ENCODE measurements around the gene SH3RF1. TPM values are rescaled to one million over a fixed set of nuclear protein-coding genes. Genes with fewer than 3 reads are reported as not detected.

SH3RF1 gene
- total and polyA plus RNA-seq, 2 of the 8 experiments (the other 6 are each of a cell fraction or from before 2014, with no cell fraction given): 6.9 to 15.1 TPM

DNA sequence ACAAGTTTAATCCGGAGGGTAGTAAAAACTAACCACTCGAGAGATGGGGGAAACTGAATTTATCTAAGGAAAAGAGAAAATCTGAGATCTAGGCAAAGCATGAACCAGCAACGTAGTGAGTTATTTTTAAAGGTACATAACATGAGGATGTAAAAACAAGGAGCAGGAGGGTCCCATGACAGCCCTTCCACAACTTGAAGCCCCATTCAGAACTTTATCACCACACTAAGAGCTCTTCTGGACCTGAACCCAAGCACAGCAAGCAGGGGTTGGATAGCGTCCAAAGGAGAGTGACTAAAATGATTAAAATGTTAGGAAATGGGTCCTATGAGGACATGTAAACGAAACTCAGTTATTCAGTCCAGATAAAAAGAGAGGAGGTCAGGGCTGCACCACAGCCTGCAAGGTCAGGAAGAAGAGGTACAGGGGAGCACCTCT is 16.2 kb downstream of the SH3RF1 start:
- Histone ChIP-seq H3K9ac (replicated peaks in 1 of 4; ENCODE audit: extremely low read depth in 1 of 4, low read depth in 3 of 4, low read length in 3 of 4) (no peak overlapping the region), H3K56ac (replicated peaks; ENCODE audit: insufficient read length, low read depth, low read length) (no peak overlapping the region), H3K79me1 (ENCODE audit: low read depth, low read length) (no peaks in the 10 kb centered on the region; the same call in 1 of the 2 replicates), H3K14ac (ENCODE audit: insufficient read length) (no peak overlapping the region), H2BK120ac (replicated peaks; ENCODE audit: low read depth, low read length) (no peak overlapping the region), H2BK12ac (ENCODE audit: low read depth, low read length) (no peak overlapping the region), H4K8ac (ENCODE audit: extremely low read depth, insufficient read depth, low read length) (no peak overlapping the region), H3K27ac (ENCODE audit: low read depth, low read length) (no peak overlapping the region), H2AK5ac (ENCODE audit: low read depth, low read length) (no peak overlapping the region), H3K23ac (ENCODE audit: insufficient read length) (no peak overlapping the region), H2BK20ac (ENCODE audit: low read length) (no peak overlapping the region), H2BK15ac (ENCODE audit: low read length) (no peak overlapping the region), H3K27me3 (replicated peaks in 1 of 4; ENCODE audit: control insufficient read depth in 3 of 4, extremely low read depth in 1 of 4, insufficient read depth in 3 of 4, low read length in 3 of 4) (no peaks in the 10 kb centered on the region), H3K4me2 (ENCODE audit: insufficient read depth in 1 of 2, low read depth in 2 of 2, low read length in 2 of 2) (no peak overlapping the region; a peak in 1 of 4 replicates), H3K9me3 (ENCODE audit: insufficient read depth in 2 of 2, low read depth in 1 of 2, low read length in 1 of 2) (no peaks in the 10 kb centered on the region), H3K4me3 (ENCODE audit: extremely low read depth in 1 of 4, insufficient read depth in 2 of 4, low read depth in 3 of 4, low read length in 4 of 4) (no peak overlapping the region), H3K79me2 (ENCODE audit: control insufficient read depth in 1 of 2, insufficient read depth in 2 of 2, low read length in 2 of 2) (peaks cover 0 to 90% of the 10 kb centered on the region in 2 experiments; a peak in 2 of 4 replicates), H3K4ac (replicated peaks; ENCODE audit: insufficient read length, low read depth, low read length) (no peak overlapping the region), H4K91ac (replicated peaks; ENCODE audit: insufficient read length, low read length) (no peak overlapping the region), H4K20me1 (replicated peaks in 1 of 2; ENCODE audit: control insufficient read depth in 1 of 2, insufficient read depth in 2 of 2, low read length in 2 of 2) (no peaks in the 10 kb centered on the region), H3K36me3 (ENCODE audit: control insufficient read depth in 2 of 4, insufficient read depth in 4 of 4, low read length in 3 of 4) (no peaks in the 10 kb centered on the region), H3K23me2 (ENCODE audit: low read depth, low read length) (no peaks in the 10 kb centered on the region; the same call in 1 of the 2 replicates), H3K4me1 (replicated peaks in 1 of 4; ENCODE audit: control insufficient read depth in 3 of 4, insufficient read depth in 4 of 4, low read length in 3 of 4) (peaks cover 0 to 21% (median 17%) of the 10 kb centered on the region in 4 experiments; a peak in 4 of 7 replicates), H3K18ac (ENCODE audit: extremely low read depth, low read length) (no peak overlapping the region), H4K5ac (ENCODE audit: insufficient read length, low read depth, low read length) (no peak overlapping the region), H2BK5ac (ENCODE audit: low read depth, low read length) (no peak overlapping the region), H2AFZ (ENCODE audit: low read length) (no peak overlapping the region)
- FAIRE-seq (no peak), DNase-seq (ENCODE audit: low read depth in 1 of 2, low spot score in 2 of 2) (no peak)
- ChIA-PET CTCF (ENCODE audit: partially characterized antibody) (interaction anchor here (0.8 to 5.1 kb wide), 3 partner anchors 11 to 23 kb away, joined by 3 to 24 read pairs (median 6); partner anchors contain the start of gene SH3RF1), POLR2A (ENCODE audit: partially characterized antibody) (interaction anchor here (1.2 to 4.3 kb wide), 2 partner anchors 14 to 422 kb away, joined by 4 to 34 read pairs; partner anchors contain the start of gene SH3RF1)
- 91% methylated on average over 5 of the region's 5 CpGs; no CpG with 5 or more reads in 1 of the 2 experiments for WGBS, 2 experiments (ENCODE audit: extremely low coverage in 1 of 2, insufficient coverage in 1 of 2, insufficient read length in 1 of 2, insufficient replicate concordance in 2 of 2, low coverage in 1 of 2, low lambda C conversion rate in 2 of 2, missing lambda C conversion rate in 1 of 2)
- no peak for TF ChIP-seq SUZ12 (IDR thresholded peaks at IDR 0.05; ENCODE audit: low read length)
- TF ChIP-seq HDAC6 (IDR thresholded peaks at IDR 0.05; ENCODE audit: low read depth, low read length): no peak
- no peak for TF ChIP-seq JUND (IDR thresholded peaks at IDR 0.05; ENCODE audit: low read length)
- TF ChIP-seq, protein P1, sequence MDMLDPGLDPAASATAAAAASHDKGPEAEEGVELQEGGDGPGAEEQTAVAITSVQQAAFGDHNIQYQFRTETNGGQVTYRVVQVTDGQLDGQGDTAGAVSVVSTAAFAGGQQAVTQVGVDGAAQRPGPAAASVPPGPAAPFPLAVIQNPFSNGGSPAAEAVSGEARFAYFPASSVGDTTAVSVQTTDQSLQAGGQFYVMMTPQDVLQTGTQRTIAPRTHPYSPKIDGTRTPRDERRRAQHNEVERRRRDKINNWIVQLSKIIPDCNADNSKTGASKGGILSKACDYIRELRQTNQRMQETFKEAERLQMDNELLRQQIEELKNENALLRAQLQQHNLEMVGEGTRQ (IDR thresholded peaks at IDR 0.05; ENCODE audit: low read length): no peak
- TF ChIP-seq TAF1 (IDR thresholded peaks at IDR 0.05; ENCODE audit: low read depth, low read length): no peak
- no peak for TF ChIP-seq RAD21 (IDR thresholded peaks at IDR 0.05 in 1 of 2, conservative IDR thresholded peaks at IDR 0.05 in 1 of 2; ENCODE audit: low read depth in 2 of 2, low read length in 2 of 2)
- no peak for TF ChIP-seq TAF7 (optimal IDR thresholded peaks at IDR 0.05; ENCODE audit: borderline replicate concordance, low read depth, low read length)
- no peak for TF ChIP-seq CHD2 (IDR thresholded peaks at IDR 0.05; ENCODE audit: low read length)
- TF ChIP-seq EP300 (IDR thresholded peaks at IDR 0.05; ENCODE audit: borderline replicate concordance in 1 of 2, low read depth in 2 of 2, low read length in 2 of 2): no peak
- TF ChIP-seq CREB1 (IDR thresholded peaks at IDR 0.05): no peak
